ENCODE measurements around the gene NCAM2. TPM values are rescaled to one million over a fixed set of nuclear protein-coding genes. Genes with fewer than 3 reads are reported as not detected.

Gene NCAM2
- total and polyA plus RNA-seq, 2 donors (not counting 3 experiments of a cell fraction or from before 2014, with no cell fraction given): 0.11 to 0.27 TPM

- no peaks in the 10 kb centered on the region for H3K9me3 ChIP-seq (replicated peaks; ENCODE audit: control insufficient read depth, insufficient read depth, low read length)
- no peaks in the 10 kb centered on the region for H3K36me3 ChIP-seq (ENCODE audit: control insufficient read depth in 2 of 2, extremely low read depth in 1 of 2, insufficient read depth in 2 of 2, low read length in 2 of 2)
- no peaks in the 10 kb centered on the region for H3K4me1 ChIP-seq (ENCODE audit: control insufficient read depth, extremely low read depth, insufficient read depth, low read length)
- no peak overlapping the region for H3K27ac ChIP-seq (ENCODE audit: insufficient read depth, low read depth, low read length)
- no peak overlapping the region for H3K4me3 ChIP-seq (replicated peaks in 1 of 3; ENCODE audit: insufficient read depth in 1 of 3, low read depth in 1 of 3, low read length in 3 of 3)
- no peaks in the 10 kb centered on the region for H3K79me2 ChIP-seq (ENCODE audit: control insufficient read depth, insufficient read depth, low read length)
- intact Hi-C loops (cut with micrococcal nuclease): no loop called here
- H3K27me3 ChIP-seq (ENCODE audit: control insufficient read depth in 2 of 2, insufficient read depth in 2 of 2, low read length in 2 of 2): no peaks in the 10 kb centered on the region
- H3K4me2 ChIP-seq (ENCODE audit: insufficient read depth, low read length): no peak overlapping the region
- H4K20me1 ChIP-seq (replicated peaks; ENCODE audit: control insufficient read depth, extremely low read depth, insufficient read depth, low read length): no peaks in the 10 kb centered on the region
- DNase-seq (ENCODE audit: low read depth, low spot score): no peak
- no peaks in the 10 kb centered on the region for H3K9me1 ChIP-seq (replicated peaks; ENCODE audit: control insufficient read depth, extremely low read depth, insufficient read depth, low read length)
- dilution Hi-C loops (cut with MboI; ENCODE audit: extremely low pct_ligation_motif_present, low sequenced_read_pairs): no loop called here
- no peak for FAIRE-seq
- no peak for TF ChIP-seq JUN (IDR thresholded peaks at IDR 0.05; ENCODE audit: borderline replicate concordance, insufficient read depth, insufficient read length, low read depth)
- no peak for TF ChIP-seq POLR2A (IDR thresholded peaks at IDR 0.05; ENCODE audit: low read depth, low read length)
- TF ChIP-seq POLR2AphosphoS5 (IDR thresholded peaks at IDR 0.05; ENCODE audit: insufficient read depth, low read depth, low read length): no peak
- no peak overlapping the region for H2AFZ ChIP-seq (ENCODE audit: low read depth, low read length)
- no peak overlapping the region for H3K9ac ChIP-seq (replicated peaks; ENCODE audit: extremely low read depth, insufficient read depth, low read length)
- POLR2A ChIA-PET: no interaction called here
- BruUV-seq (replicated peaks): no TSS peak
- CTCF ChIA-PET: no interaction called here
Observed at GRCh38 chr21:21457077-21457476, 458.9 kb downstream of the NCAM2 start.

- H3K9ac ChIP-seq (replicated peaks; ENCODE audit: extremely low read depth, insufficient read depth, low read length): no peak overlapping the region
- dilution Hi-C loops (cut with MboI; ENCODE audit: extremely low pct_ligation_motif_present, low sequenced_read_pairs) (no loop called here), intact Hi-C loops (cut with micrococcal nuclease) (no loop called here)
- no peaks in the 10 kb centered on the region for H3K36me3 ChIP-seq (ENCODE audit: control insufficient read depth in 2 of 2, extremely low read depth in 1 of 2, insufficient read depth in 2 of 2, low read length in 2 of 2)
- H3K9me1 ChIP-seq (replicated peaks; ENCODE audit: control insufficient read depth, extremely low read depth, insufficient read depth, low read length): no peaks in the 10 kb centered on the region
- no peaks in the 10 kb centered on the region for H4K20me1 ChIP-seq (replicated peaks; ENCODE audit: control insufficient read depth, extremely low read depth, insufficient read depth, low read length)
- no peaks in the 10 kb centered on the region for H3K4me1 ChIP-seq (ENCODE audit: control insufficient read depth, extremely low read depth, insufficient read depth, low read length)
- TF ChIP-seq MAX (IDR thresholded peaks at IDR 0.05; ENCODE audit: insufficient read depth, insufficient read length): no peak
- TF ChIP-seq MYC (IDR thresholded peaks at IDR 0.05; ENCODE audit: low read depth, low read length): no peak
- no peak for TF ChIP-seq EZH2 (IDR thresholded peaks at IDR 0.05; ENCODE audit: borderline replicate concordance, low read depth, low read length, severe bottlenecking)
- TF ChIP-seq POLR2AphosphoS5 (IDR thresholded peaks at IDR 0.05; ENCODE audit: insufficient read depth, low read depth, low read length): no peak
- TF ChIP-seq POLR2A (IDR thresholded peaks at IDR 0.05; ENCODE audit: low read depth, low read length): no peak
- TF ChIP-seq JUN (IDR thresholded peaks at IDR 0.05; ENCODE audit: borderline replicate concordance, insufficient read depth, insufficient read length, low read depth): no peak
- TF ChIP-seq GATA2 (IDR thresholded peaks at IDR 0.05; ENCODE audit: insufficient read depth, insufficient read length, low read depth, low read length): no peak
- TF ChIP-seq CTCF (IDR thresholded peaks at IDR 0.05; ENCODE audit: extremely low read depth in 1 of 2, insufficient read depth in 1 of 2, low read depth in 1 of 2, low read length in 2 of 2): no peak
- TF ChIP-seq FOS (IDR thresholded peaks at IDR 0.05; ENCODE audit: borderline replicate concordance, insufficient read depth, low read length): no peak
- FAIRE-seq (no peak), DNase-seq (ENCODE audit: low read depth, low spot score) (no peak)
- POLR2A ChIA-PET: no interaction called here
- H2AFZ ChIP-seq (ENCODE audit: low read depth, low read length): no peak overlapping the region
- H3K4me3 ChIP-seq (replicated peaks in 1 of 3; ENCODE audit: insufficient read depth in 1 of 3, low read depth in 1 of 3, low read length in 3 of 3): no peak overlapping the region
- H3K9me3 ChIP-seq (replicated peaks; ENCODE audit: control insufficient read depth, insufficient read depth, low read length): no peaks in the 10 kb centered on the region
- H3K79me2 ChIP-seq (ENCODE audit: control insufficient read depth, insufficient read depth, low read length): no peaks in the 10 kb centered on the region
- H3K27me3 ChIP-seq (ENCODE audit: control insufficient read depth in 2 of 2, insufficient read depth in 2 of 2, low read length in 2 of 2): no peaks in the 10 kb centered on the region
- no TSS peak for BruUV-seq (replicated peaks)
- no peak overlapping the region for H3K27ac ChIP-seq (ENCODE audit: insufficient read depth, low read depth, low read length)
- H3K4me2 ChIP-seq (ENCODE audit: insufficient read depth, low read length): no peak overlapping the region
- CTCF ChIA-PET: no interaction called here
Observed at GRCh38 chr21:21458124-21458631, 460.0 kb downstream of the NCAM2 start.
